GF-D8 (cell line): Measurements from ENCODE around the gene GCDH.
"Not testable (repeated sequence)": the region's sequence is repeated elsewhere in the genome, so short reads cannot be mapped to it uniquely, and the experiment has no call there.

Experiments used
- DNase-seq: peaks from one replicate; lab custom pipeline; 2025; lab: John Stamatoyannopoulos, UW

Gene GCDH

GRCh38 chr19:12907166-12907565 is 16.2 kb downstream of the GCDH start:
- DNase-seq: no peak

- no peak for DNase-seq
These were observed 21.6 kb downstream of the GCDH start for GRCh38 chr19:12912571-12912970.

- DNase-seq: peak; percentile 84
These were observed 22.1 kb downstream of the GCDH start for GRCh38 chr19:12913011-12913561.

GRCh38 chr19:12913851-12914690 is 23.1 kb downstream of the GCDH start:
- DNase-seq: peak; percentile 97

GRCh38 chr19:12915860-12916259 is 24.9 kb downstream of the GCDH start:
- not testable (repeated sequence) for DNase-seq

GRCh38 chr19:12918253-12918652 is 27.3 kb downstream of the GCDH start:
- DNase-seq: no peak

GRCh38 chr19:12921047-12921446 is 30.1 kb downstream of the GCDH start:
- no peak for DNase-seq

- DNase-seq: no peak
These were observed 32.0 kb downstream of the GCDH start for GRCh38 chr19:12922959-12923358.

- DNase-seq: no peak
These were observed 33.8 kb downstream of the GCDH start for GRCh38 chr19:12924621-12925310.

GRCh38 chr19:12930002-12930645 is 39.2 kb downstream of the GCDH start:
- DNase-seq: no peak

GRCh38 chr19:12932392-12933286 is 41.7 kb downstream of the GCDH start:
- DNase-seq: no peak

GRCh38 chr19:12933287-12934072 is 42.5 kb downstream of the GCDH start, which contains the start of gene FARSA:
FARSA (minus strand) TSS chr19:12933711; CDS start chr19:12933696, 15 bp downstream.
- peak; percentile 73 for DNase-seq

- DNase-seq: no peak
These were observed 44.1 kb downstream of the GCDH start for GRCh38 chr19:12935071-12935470.

- peak; percentile 55 for DNase-seq
These were observed 45.6 kb downstream of the GCDH start for GRCh38 chr19:12936582-12936981.

- peak; percentile 99 for DNase-seq
These were observed 46.4 kb downstream of the GCDH start for GRCh38 chr19:12937093-12937926.

GRCh38 chr19:12937927-12938778 is 47.2 kb downstream of the GCDH start, which contains the start of gene CALR:
CALR (plus strand) TSS chr19:12938609; CDS start chr19:12938680, 71 bp downstream.
- peak; percentile 98 for DNase-seq

GRCh38 chr19:12938779-12939601 is 48.0 kb downstream of the GCDH start:
- DNase-seq: no peak

GRCh38 chr19:12939975-12940423 is 49.0 kb downstream of the GCDH start:
- no peak for DNase-seq
